Endothelial cell (in vitro differentiated cells): Measurements from ENCODE around the gene FAM193A. TPM values are rescaled to one million over a fixed set of nuclear protein-coding genes. Genes with fewer than 3 reads are reported as not detected.
A peak's percentile ranks its signal among the peaks of the same experiment; 100 is the strongest.
"Not testable (repeated sequence)": the region's sequence is repeated elsewhere in the genome, so short reads cannot be mapped to it uniquely, and the experiment has no call there.

Source experiments
- DNase-seq: peaks from one replicate; pipeline ENCODE4 v3.0.0; 2021; ENCODE audit warnings: low spot score
- H3K27ac Mint-ChIP-seq: one replicate; pipeline ENCODE4 v1.8.0; 2021; ENCODE audit warnings: mixed read lengths, inconsistent platforms; ENCODE audit not compliant: unreplicated experiment
- H3K27me3 Mint-ChIP-seq: one replicate; pipeline ENCODE4 v1.8.0; 2021; ENCODE audit warnings: mild to moderate bottlenecking, moderate library complexity, mixed read lengths, inconsistent platforms; ENCODE audit not compliant: unreplicated experiment
- H3K36me3 Mint-ChIP-seq: one replicate; pipeline ENCODE4 v1.8.0; 2021; ENCODE audit warnings: mild to moderate bottlenecking, low read depth, mixed read lengths, inconsistent platforms; ENCODE audit not compliant: unreplicated experiment
- H3K4me1 Mint-ChIP-seq: one replicate; pipeline ENCODE4 v1.8.0; 2021; ENCODE audit warnings: mild to moderate bottlenecking, mixed read lengths, inconsistent platforms; ENCODE audit not compliant: unreplicated experiment
- H3K4me3 Mint-ChIP-seq: one replicate; pipeline ENCODE4 v1.8.0; 2021; ENCODE audit warnings: mild to moderate bottlenecking, mixed read lengths, inconsistent platforms; ENCODE audit not compliant: unreplicated experiment
- H3K9me3 Mint-ChIP-seq: one replicate; pipeline ENCODE4 v1.8.0; 2021; ENCODE audit warnings: mixed read lengths, inconsistent platforms; ENCODE audit not compliant: unreplicated experiment
- total RNA-seq: library from RNA; stranded (reverse); fragmentation: NEBNext Ultra II Directional; extraction: Animal tissue kit (Norgen Biotek cat#: 25700); gene quantifications from one replicate; pipeline ENCODE4 v1.2.1, GENCODE V29; 2021; ENCODE audit not compliant: unreplicated experiment
- TF ChIP-seq, protein P1 (sequence below): fragments of 200-600 bp; sonication (generic); IDR thresholded peaks from one replicate; pipeline ENCODE4 v1.5.0; 2021; ENCODE audit warnings: antibody characterized with exemption; ENCODE audit not compliant: unreplicated experiment

The FAM193A gene
- total RNA-seq, 1 donor from 2014 or later = 33.7 TPM

DNA sequence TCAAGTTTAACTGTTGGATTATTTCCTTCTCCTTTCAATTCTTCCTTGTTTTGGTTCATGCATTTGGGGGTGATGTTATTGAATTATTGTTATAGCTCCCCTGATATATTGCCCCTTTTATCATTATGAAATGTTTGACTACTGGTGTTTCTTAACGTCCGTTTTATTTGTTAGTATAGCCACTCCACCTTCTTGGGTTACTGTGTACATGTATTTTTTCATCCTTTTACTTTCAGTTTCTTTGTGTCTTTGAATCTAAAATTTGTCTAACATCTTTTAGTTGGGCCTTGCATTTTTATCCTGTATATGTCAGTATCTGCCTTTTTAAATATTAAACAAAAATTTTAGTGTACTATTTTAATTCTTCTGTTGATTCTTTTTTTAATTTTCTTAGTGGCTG, 131.0 kb downstream of the FAM193A start:
- DNase-seq = no peak
- Mint-ChIP-seq H3K4me3 (no peak overlapping the region), H3K27me3 (peaks cover 3% of the 10 kb centered on the region), H3K4me1 (peaks cover 23% of the 10 kb centered on the region), H3K36me3 (peaks cover 32% of the 10 kb centered on the region), H3K9me3 (no peaks in the 10 kb centered on the region), H3K27ac (no peak overlapping the region)
- TF ChIP-seq, protein P1, sequence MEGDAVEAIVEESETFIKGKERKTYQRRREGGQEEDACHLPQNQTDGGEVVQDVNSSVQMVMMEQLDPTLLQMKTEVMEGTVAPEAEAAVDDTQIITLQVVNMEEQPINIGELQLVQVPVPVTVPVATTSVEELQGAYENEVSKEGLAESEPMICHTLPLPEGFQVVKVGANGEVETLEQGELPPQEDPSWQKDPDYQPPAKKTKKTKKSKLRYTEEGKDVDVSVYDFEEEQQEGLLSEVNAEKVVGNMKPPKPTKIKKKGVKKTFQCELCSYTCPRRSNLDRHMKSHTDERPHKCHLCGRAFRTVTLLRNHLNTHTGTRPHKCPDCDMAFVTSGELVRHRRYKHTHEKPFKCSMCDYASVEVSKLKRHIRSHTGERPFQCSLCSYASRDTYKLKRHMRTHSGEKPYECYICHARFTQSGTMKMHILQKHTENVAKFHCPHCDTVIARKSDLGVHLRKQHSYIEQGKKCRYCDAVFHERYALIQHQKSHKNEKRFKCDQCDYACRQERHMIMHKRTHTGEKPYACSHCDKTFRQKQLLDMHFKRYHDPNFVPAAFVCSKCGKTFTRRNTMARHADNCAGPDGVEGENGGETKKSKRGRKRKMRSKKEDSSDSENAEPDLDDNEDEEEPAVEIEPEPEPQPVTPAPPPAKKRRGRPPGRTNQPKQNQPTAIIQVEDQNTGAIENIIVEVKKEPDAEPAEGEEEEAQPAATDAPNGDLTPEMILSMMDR = no peak

DNA sequence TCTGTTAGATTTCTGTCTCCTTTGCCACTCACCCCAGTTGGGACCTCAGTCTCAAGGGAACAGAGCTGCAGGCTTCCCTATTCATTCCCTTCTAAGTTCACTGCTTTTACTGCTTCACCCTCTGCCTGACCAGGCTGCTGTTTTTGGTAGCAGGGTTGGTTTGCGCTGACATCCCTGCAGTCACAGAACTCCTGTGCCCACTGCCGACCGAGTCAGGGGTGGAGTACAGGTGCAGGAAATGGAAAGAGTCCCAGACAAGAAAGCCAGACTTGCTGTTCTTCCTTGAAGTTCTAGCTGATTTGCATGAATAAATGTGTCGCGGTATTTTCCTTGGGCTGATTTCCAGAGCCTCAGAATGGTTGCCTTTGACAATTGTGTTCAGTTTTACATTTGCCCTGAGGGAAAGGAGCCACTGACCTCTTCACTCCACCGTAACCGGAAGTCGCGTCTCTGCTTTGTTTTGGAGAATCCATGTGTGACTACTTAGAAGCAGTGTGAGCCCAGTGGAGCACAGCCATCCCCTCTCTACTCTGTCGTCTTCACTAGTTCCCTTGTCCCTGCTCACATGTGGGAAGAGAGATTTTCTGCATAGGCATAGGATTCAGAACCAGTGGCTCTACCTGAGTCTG, 134.9 kb downstream of the FAM193A start:
- peak overlapping the region; percentile 13 for H3K4me3 Mint-ChIP-seq
- H3K36me3 Mint-ChIP-seq = peaks cover 29% of the 10 kb centered on the region
- peak overlapping the region; percentile 58 for H3K27ac Mint-ChIP-seq
- H3K9me3 Mint-ChIP-seq = no peaks in the 10 kb centered on the region
- peaks cover 25% of the 10 kb centered on the region for H3K4me1 Mint-ChIP-seq
- peaks cover 3% of the 10 kb centered on the region for H3K27me3 Mint-ChIP-seq
- no peak for DNase-seq
- TF ChIP-seq, protein P1 = no peak

DNA sequence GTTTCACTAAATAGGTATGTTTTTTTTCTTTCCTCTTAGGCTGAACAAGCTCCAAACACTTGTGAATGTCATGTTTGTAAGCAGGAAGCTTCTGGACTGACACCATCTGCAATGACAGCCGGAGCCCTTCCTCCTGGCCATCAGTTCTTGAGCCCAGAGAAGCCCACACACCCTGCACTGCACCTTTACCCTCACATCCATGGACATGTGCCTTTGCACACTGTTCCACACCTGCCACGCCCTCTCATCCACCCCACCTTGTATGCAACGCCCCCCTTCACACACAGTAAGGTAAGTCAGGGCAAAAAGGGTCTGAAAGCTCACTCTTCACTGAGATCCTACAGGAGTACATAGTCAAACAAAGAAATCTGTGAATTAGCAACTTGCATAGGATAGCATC, 135.6 kb downstream of the FAM193A start:
- TF ChIP-seq, protein P1 = no peak
- Mint-ChIP-seq H3K9me3 (no peaks in the 10 kb centered on the region), H3K27ac (peak overlapping the region; percentile 58), H3K4me3 (peak overlapping the region; percentile 20), H3K4me1 (peaks cover 25% of the 10 kb centered on the region), H3K36me3 (peaks cover 36% of the 10 kb centered on the region), H3K27me3 (peaks cover 3% of the 10 kb centered on the region)
- no peak for DNase-seq

DNA sequence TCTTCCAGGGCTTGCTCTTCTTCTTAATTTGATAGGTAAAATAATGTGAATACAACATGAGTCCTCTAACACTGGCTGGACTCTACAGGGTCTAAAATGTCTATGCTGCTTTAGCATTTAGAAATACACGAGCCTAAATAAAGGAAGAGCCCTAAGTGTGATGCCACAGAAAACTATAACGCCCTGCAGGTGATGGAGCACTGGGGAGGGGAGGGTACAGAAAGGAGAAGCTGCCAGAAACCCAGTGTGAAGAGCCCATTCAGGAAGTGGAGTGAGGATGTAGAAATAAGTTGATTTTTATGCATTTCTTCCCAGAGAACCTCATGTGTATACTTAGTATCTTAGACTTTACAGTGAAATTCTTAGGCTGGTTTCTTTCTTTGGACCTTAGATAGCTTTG, 136.3 kb downstream of the FAM193A start:
- Mint-ChIP-seq H3K4me1 (peaks cover 25% of the 10 kb centered on the region), H3K27me3 (peaks cover 3% of the 10 kb centered on the region), H3K9me3 (no peaks in the 10 kb centered on the region), H3K36me3 (peaks cover 38% of the 10 kb centered on the region), H3K4me3 (no peak overlapping the region), H3K27ac (no peak overlapping the region)
- TF ChIP-seq, protein P1 = no peak
- no peak for DNase-seq

DNA sequence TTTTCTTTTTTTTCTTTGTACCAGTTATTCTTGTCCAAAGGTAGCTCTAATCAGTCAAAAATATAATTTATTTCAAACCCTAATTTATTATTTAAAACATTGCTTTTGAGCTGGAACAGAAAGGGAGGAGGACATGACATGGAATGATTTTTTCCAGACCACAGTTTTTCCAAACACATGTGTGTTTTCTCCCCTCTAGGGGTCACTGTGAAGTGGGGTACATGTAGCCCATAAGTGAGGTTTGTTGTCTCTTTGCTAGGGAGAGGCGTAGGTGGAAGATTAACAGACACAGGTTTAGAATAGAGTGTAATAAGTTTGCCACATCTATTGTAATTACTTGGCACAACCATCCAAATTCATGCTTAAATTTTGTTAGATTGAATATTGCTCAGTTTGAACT, 136.7 kb downstream of the FAM193A start:
- TF ChIP-seq, protein P1 = peak; percentile 18
- no peak overlapping the region for H3K4me3 Mint-ChIP-seq
- H3K9me3 Mint-ChIP-seq = no peaks in the 10 kb centered on the region
- peaks cover 3% of the 10 kb centered on the region for H3K27me3 Mint-ChIP-seq
- H3K4me1 Mint-ChIP-seq = peaks cover 25% of the 10 kb centered on the region
- peaks cover 38% of the 10 kb centered on the region for H3K36me3 Mint-ChIP-seq
- DNase-seq = no peak
- H3K27ac Mint-ChIP-seq = no peak overlapping the region

DNA sequence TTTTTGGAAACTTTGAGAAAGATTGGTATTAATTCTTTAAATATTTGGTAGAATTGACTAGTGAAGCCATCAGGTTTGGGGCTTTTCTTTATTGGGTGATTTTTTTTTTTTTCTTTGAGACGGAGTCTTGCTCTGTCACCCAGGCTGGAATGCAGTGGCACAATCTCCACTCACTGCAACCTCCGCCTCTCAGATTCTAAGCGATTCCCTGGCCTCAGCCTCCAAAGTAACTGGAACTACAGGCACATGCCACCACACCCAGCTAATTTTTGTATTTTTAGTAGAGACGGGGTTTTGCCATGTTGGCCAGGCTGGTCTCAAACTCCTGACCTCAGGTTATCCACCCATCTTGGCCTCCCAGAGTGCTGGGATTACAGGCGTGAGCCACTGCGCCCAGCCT, 143.3 kb downstream of the FAM193A start:
- peaks cover 39% of the 10 kb centered on the region for H3K36me3 Mint-ChIP-seq
- H3K4me1 Mint-ChIP-seq, H3K27me3 Mint-ChIP-seq, H3K4me3 Mint-ChIP-seq, H3K27ac Mint-ChIP-seq, H3K9me3 Mint-ChIP-seq, DNase-seq: not testable (repeated sequence)
